H1 (cell line): ENCODE results near the gene SAAL1. TPM values are rescaled to one million over a fixed set of nuclear protein-coding genes. Genes with fewer than 3 reads are reported as not detected.

Source experiments
- CTCF ChIA-PET: fragments of 300-600 bp; sonication (Branson Sonifier 250); formaldehyde crosslinking; loops from one replicate; lab custom pipeline; 2021; ENCODE audit not compliant: partially characterized antibody; lab: Charles Lee
- POLR2A ChIA-PET: fragments of 300-600 bp; sonication (Branson Sonifier 250); formaldehyde crosslinking; loops from one replicate; lab custom pipeline; 2021; ENCODE audit warnings: inconsistent platforms; ENCODE audit not compliant: partially characterized antibody; lab: Charles Lee
- DNase-seq, 2 experiments: peaks; one replicate each; pipeline versions ENCODE4 v3.0.0 to v3.0.0-alpha.2; 2010 to 2022; ENCODE audit warnings: low spot score in 2 of 2, low read depth in 1 of 2, mixed read lengths in 1 of 2
- FAIRE-seq: peaks from 2 replicates; lab custom pipeline; 2011; peaks lifted over from hg19 to GRCh38; lab: Jason Lieb, UNC
- H2AFZ ChIP-seq: 2 replicates; pipeline ENCODE4 v1.8.1; 2012; ENCODE audit warnings: low read length, inconsistent platforms
- H2AK5ac ChIP-seq: 2 replicates; pipeline ENCODE4 v1.6.1; 2013; ENCODE audit warnings: low read depth, low read length
- H2BK120ac ChIP-seq: replicated peaks from 2 replicates; pipeline ENCODE3; 2013; ENCODE audit warnings: low read depth, low read length, inconsistent platforms
- H2BK12ac ChIP-seq: 2 replicates; pipeline ENCODE4 v1.6.1; 2013; ENCODE audit warnings: low read depth, low read length
- H2BK15ac ChIP-seq: 2 replicates; pipeline ENCODE4 v1.6.1; 2013; ENCODE audit warnings: low read length
- H2BK20ac ChIP-seq: 2 replicates; pipeline ENCODE4 v1.6.1; 2013; ENCODE audit warnings: low read length
- H2BK5ac ChIP-seq: 2 replicates; pipeline ENCODE4 v1.6.1; 2013; ENCODE audit warnings: low read depth, low read length
- H3K14ac ChIP-seq: 2 replicates; pipeline ENCODE4 v1.6.1; 2013; ENCODE audit warnings: inconsistent platforms; ENCODE audit not compliant: insufficient read length
- H3K18ac ChIP-seq: 2 replicates; pipeline ENCODE4 v1.6.1; 2013; ENCODE audit warnings: low read length; ENCODE audit errors: extremely low read depth
- H3K23ac ChIP-seq: 2 replicates; pipeline ENCODE4 v1.6.1; 2013; ENCODE audit warnings: inconsistent platforms; ENCODE audit not compliant: insufficient read length
- H3K23me2 ChIP-seq: 2 replicates; pipeline ENCODE4 v1.6.1; 2013; ENCODE audit warnings: low read depth, low read length
- H3K27ac ChIP-seq: 2 replicates; pipeline ENCODE4 v1.6.1; 2011; ENCODE audit warnings: low read depth, low read length, inconsistent platforms
- H3K27me3 ChIP-seq, 4 experiments: replicated peaks in 1 of 4; 1 replicate in 1 of 4; 2 replicates in 3 of 4; pipeline versions ENCODE4 v1.6.1 to v1.8.1; 2011 to 2013; ENCODE audit warnings: low read length in 3 of 4, mild to moderate bottlenecking in 3 of 4, inconsistent platforms in 2 of 4, mixed read lengths in 2 of 4, moderate library complexity in 1 of 4; ENCODE audit not compliant: control insufficient read depth in 3 of 4, insufficient read depth in 3 of 4; ENCODE audit errors: extremely low read depth in 1 of 4
- H3K36me3 ChIP-seq, 4 experiments: 2 replicates each; pipeline versions ENCODE4 v1.6.1 to v1.8.1; 2011 to 2013; ENCODE audit warnings: mild to moderate bottlenecking in 4 of 4, low read length in 3 of 4, moderate library complexity in 2 of 4, control low read depth in 1 of 4, inconsistent platforms in 1 of 4; ENCODE audit not compliant: insufficient read depth in 4 of 4, control insufficient read depth in 2 of 4
- H3K4ac ChIP-seq: replicated peaks from 2 replicates; pipeline ENCODE3; 2013; ENCODE audit warnings: low read length, low read depth, mixed read lengths, inconsistent platforms; ENCODE audit not compliant: insufficient read length
- H3K4me1 ChIP-seq, 4 experiments: replicated peaks in 1 of 4; 1 replicate in 1 of 4; 2 replicates in 3 of 4; pipeline versions ENCODE4 v1.6.1 to v1.8.1; 2011 to 2013; ENCODE audit warnings: low read length in 3 of 4, inconsistent platforms in 2 of 4, mixed read lengths in 1 of 4; ENCODE audit not compliant: insufficient read depth in 4 of 4, control insufficient read depth in 3 of 4
- H3K4me2 ChIP-seq, 2 experiments: 2 replicates each; pipeline versions ENCODE4 v1.6.1 to v1.8.1; 2011 to 2013; ENCODE audit warnings: low read depth in 2 of 2, low read length in 2 of 2, control low read depth in 1 of 2, inconsistent platforms in 1 of 2, mild to moderate bottlenecking in 1 of 2; ENCODE audit not compliant: insufficient read depth in 1 of 2
- H3K4me3 ChIP-seq, 4 experiments: fragments of 200-600, 300-600 bp in 1 of 4; sonication (generic), shearing (Covaris generic), sonication (Bioruptor Twin) in 1 of 4; 2 replicates each; pipeline versions ENCODE4 v1.5.1 to v1.8.1; 2011 to 2016; ENCODE audit warnings: low read length in 4 of 4, low read depth in 3 of 4, control low read depth in 2 of 4, inconsistent platforms in 2 of 4, mild to moderate bottlenecking in 2 of 4, mixed read lengths in 1 of 4, moderate library complexity in 1 of 4; ENCODE audit not compliant: insufficient read depth in 2 of 4; ENCODE audit errors: extremely low read depth in 1 of 4
- H3K56ac ChIP-seq: replicated peaks from 2 replicates; pipeline ENCODE3; 2013; ENCODE audit warnings: low read depth, mild to moderate bottlenecking, mixed read lengths, low read length, inconsistent platforms; ENCODE audit not compliant: insufficient read length
- H3K79me1 ChIP-seq: 2 replicates; pipeline ENCODE4 v1.6.1; 2013; ENCODE audit warnings: low read depth, low read length, control low read depth
- H3K79me2 ChIP-seq, 2 experiments: 2 replicates each; pipeline versions ENCODE4 v1.6.1 to v1.8.1; 2012 to 2013; ENCODE audit warnings: low read length in 2 of 2, mild to moderate bottlenecking in 2 of 2, inconsistent platforms in 1 of 2; ENCODE audit not compliant: insufficient read depth in 2 of 2, control insufficient read depth in 1 of 2
- H3K9ac ChIP-seq, 4 experiments: replicated peaks in 1 of 4; 1 replicate in 1 of 4; 2 replicates in 3 of 4; pipeline versions ENCODE4 v1.6.1 to v1.8.1; 2011 to 2013; ENCODE audit warnings: low read depth in 3 of 4, low read length in 3 of 4, control low read depth in 2 of 4, mild to moderate bottlenecking in 2 of 4, moderate library complexity in 2 of 4, inconsistent platforms in 1 of 4; ENCODE audit errors: extremely low read depth in 1 of 4
- H3K9me3 ChIP-seq, 2 experiments: 2 replicates each; pipeline versions ENCODE4 v1.6.1 to v1.8.1; 2012 to 2013; ENCODE audit warnings: mild to moderate bottlenecking in 2 of 2, moderate library complexity in 2 of 2, control low read depth in 1 of 2, inconsistent platforms in 1 of 2, low read depth in 1 of 2, low read length in 1 of 2, mixed read lengths in 1 of 2; ENCODE audit not compliant: insufficient read depth in 2 of 2
- H4K20me1 ChIP-seq, 2 experiments: replicated peaks in 1 of 2; 2 replicates each; pipeline versions ENCODE3 to v1.8.1; 2011 to 2013; ENCODE audit warnings: inconsistent platforms in 2 of 2, low read length in 2 of 2, mild to moderate bottlenecking in 1 of 2; ENCODE audit not compliant: insufficient read depth in 2 of 2, control insufficient read depth in 1 of 2
- H4K5ac ChIP-seq: 2 replicates; pipeline ENCODE4 v1.6.1; 2013; ENCODE audit warnings: low read length, low read depth, mixed read lengths, inconsistent platforms; ENCODE audit not compliant: insufficient read length
- H4K8ac ChIP-seq: 2 replicates; pipeline ENCODE4 v1.8.0; 2013; ENCODE audit warnings: mild to moderate bottlenecking, moderate library complexity, low read length, inconsistent platforms; ENCODE audit not compliant: insufficient read depth; ENCODE audit errors: extremely low read depth
- H4K91ac ChIP-seq: replicated peaks from 2 replicates; pipeline ENCODE3; 2013; ENCODE audit warnings: low read length, mixed read lengths, inconsistent platforms; ENCODE audit not compliant: insufficient read length
- ATF2 ChIP-seq: IDR thresholded peaks from 2 replicates; pipeline ENCODE4 v1.6.1; 2012; ENCODE audit warnings: low read length, inconsistent platforms
- EGR1 ChIP-seq: IDR thresholded peaks from 2 replicates; pipeline ENCODE4 v1.6.1; 2011; ENCODE audit warnings: low read depth, low read length, borderline replicate concordance
- NRF1 ChIP-seq: IDR thresholded peaks from 2 replicates; pipeline ENCODE4 v1.6.1; 2011; ENCODE audit warnings: mild to moderate bottlenecking, low read depth, low read length, improper control_type of control experiment
- SRF ChIP-seq: IDR thresholded peaks from 2 replicates; pipeline ENCODE4 v1.6.1; 2011; ENCODE audit warnings: mild to moderate bottlenecking, low read depth, low read length, moderate library complexity
- TEAD4 ChIP-seq: IDR thresholded peaks from 2 replicates; pipeline ENCODE4 v1.6.1; 2012; ENCODE audit warnings: low read depth, low read length, inconsistent platforms, mixed read lengths
- ZNF274 ChIP-seq: IDR thresholded peaks from 2 replicates; pipeline ENCODE4 v1.7.0; 2012; ENCODE audit warnings: low read length, borderline replicate concordance; ENCODE audit errors: extremely low read depth
- whole genome bisulfite sequencing, 2 experiments: shearing (Covaris generic) in 1 of 2; methylation state at CpG; one replicate each; pipeline versions ENCODE4 v1.1.6 to v1.1.7; 2013 to 2015; ENCODE audit warnings: low lambda C conversion rate in 2 of 2, mixed read lengths in 2 of 2, inconsistent platforms in 1 of 2, low coverage in 1 of 2, missing lambda C conversion rate in 1 of 2; ENCODE audit not compliant: insufficient replicate concordance in 2 of 2, insufficient coverage in 1 of 2, insufficient read length in 1 of 2; ENCODE audit errors: extremely low coverage in 1 of 2, missing lambda C conversion rate in 1 of 2; 5-methylcytosine and 5-hydroxymethylcytosine counted together
- polyA plus RNA-seq, 7 experiments: library from polyadenylated mRNA; depleted of rRNA in 3 of 7; stranded (reverse) in 5 of 7; unstranded in 2 of 7; fragments of >200 nt in 5 of 7; fragments of 200-250 nt in 2 of 7; gene quantifications; 1 replicate in 5 of 7; 2 replicates in 1 of 7; 4 replicates in 1 of 7; pipeline versions ENCODE4 v1.2.1 to v1.2.3, GENCODE V29; 2011 to 2013; ENCODE audit warnings: missing spikeins in 2 of 7, mixed read lengths in 2 of 7
- total RNA-seq: library from RNA; stranded (reverse); fragmentation: NEBNext Ultra II Directional; extraction: Animal tissue kit (Norgen Biotek cat#: 25700); gene quantifications from 2 replicates; pipeline ENCODE4 v1.2.1, GENCODE V29; 2021

Gene SAAL1
- total and polyA plus RNA-seq, 2 of the 8 experiments (the other 6 are each of a cell fraction or from before 2014, with no cell fraction given), result 26.4 to 46.6 TPM

- Histone ChIP-seq H3K4me2 (no peak overlapping the region), H4K8ac (no peak overlapping the region), H3K27me3 (no peaks in the 10 kb centered on the region), H2BK20ac (no peak overlapping the region), H2BK120ac (no peak overlapping the region), H3K56ac (no peak overlapping the region), H2BK5ac (no peak overlapping the region), H4K20me1 (no peaks in the 10 kb centered on the region), H3K23me2 (no peaks in the 10 kb centered on the region), H2AK5ac (no peak overlapping the region), H3K4me3 (no peak overlapping the region), H4K91ac (no peak overlapping the region), H3K79me1 (no peaks in the 10 kb centered on the region), H2BK12ac (0 out of 2 replicates have a peak overlapping the region, but pooled peaks have one; percentile 9), H3K4me1 (peaks cover 0 to 9% (median 0%) of the 10 kb centered on the region in 4 experiments; a peak in 1 of 7 replicates), H3K27ac (no peak overlapping the region), H3K4ac (no peak overlapping the region), H3K36me3 (no peaks in the 10 kb centered on the region), H2AFZ (no peak overlapping the region), H3K9me3 (peaks cover 0 to 3% of the 10 kb centered on the region in 2 experiments; a peak in 1 of 4 replicates), H2BK15ac (no peak overlapping the region), H3K18ac (no peak overlapping the region), H3K23ac (no peak overlapping the region), H4K5ac (no peak overlapping the region), H3K14ac (no peak overlapping the region), H3K9ac (no peak overlapping the region), H3K79me2 (no peaks in the 10 kb centered on the region)
- TF ChIP-seq ATF2, result no peak
- no peak for TF ChIP-seq ZNF274
- no peak for TF ChIP-seq EGR1
- TF ChIP-seq NRF1, result no peak
- TF ChIP-seq TEAD4, result no peak
- no peak for TF ChIP-seq SRF
- CTCF ChIA-PET, result interaction anchor here (1.6 kb wide), 1 partner anchor 22 kb away, joined by 4 read pairs; no protein-coding TSS in a partner anchor
- POLR2A ChIA-PET, result no interaction called here
- 96% methylated on average over 29 of the region's 29 CpGs; no CpG with 5 or more reads in 1 of the 2 experiments for WGBS, 2 experiments
- DNase-seq (no peak), FAIRE-seq (no peak)
Observed at GRCh38 chr11:18137186-18137800, 31.4 kb upstream of the SAAL1 start.
